Keratinocyte (primary cell): ENCODE results near the gene BCL2L11. TPM values are rescaled to one million over a fixed set of nuclear protein-coding genes. Genes with fewer than 3 reads are reported as not detected.

Experiments used
- DNase-seq: peaks from one replicate; pipeline ENCODE4 v3.0.0-alpha.2; 2011; ENCODE audit warnings: low read depth, missing footprints, low spot score
- FAIRE-seq: peaks from 2 replicates; lab custom pipeline; 2011; peaks lifted over from hg19 to GRCh38; lab: Jason Lieb, UNC
- H2AFZ ChIP-seq: 2 replicates; pipeline ENCODE4 v1.6.0; 2012; ENCODE audit warnings: low read length, control low read depth, inconsistent platforms; ENCODE audit not compliant: control insufficient read depth
- H3K27ac ChIP-seq: 2 replicates; pipeline ENCODE4 v1.5.1; 2011; ENCODE audit warnings: low read length; ENCODE audit not compliant: control insufficient read depth, insufficient read depth
- H3K27me3 ChIP-seq: 3 replicates; pipeline ENCODE4 v1.6.0; 2011; ENCODE audit warnings: low read length; ENCODE audit not compliant: control insufficient read depth, insufficient read depth; ENCODE audit errors: extremely low read depth
- H3K36me3 ChIP-seq, 2 experiments: 2 replicates in 1 of 2; 3 replicates in 1 of 2; pipeline ENCODE4 v1.5.1; 2011; ENCODE audit warnings: low read length in 2 of 2, mild to moderate bottlenecking in 1 of 2; ENCODE audit not compliant: control insufficient read depth in 2 of 2, insufficient read depth in 2 of 2; ENCODE audit errors: extremely low read depth in 1 of 2
- H3K4me1 ChIP-seq: 3 replicates; pipeline ENCODE4 v1.5.1; 2011; ENCODE audit warnings: low read length; ENCODE audit not compliant: control insufficient read depth, insufficient read depth; ENCODE audit errors: extremely low read depth
- H3K4me2 ChIP-seq: 3 replicates; pipeline ENCODE4 v1.6.0; 2011; ENCODE audit warnings: low read depth, low read length; ENCODE audit not compliant: control insufficient read depth, insufficient read depth; ENCODE audit errors: extremely low read depth
- H3K4me3 ChIP-seq, 3 experiments: fragments of 200-600 bp in 1 of 3; sonication (generic) in 1 of 3; 2 replicates in 2 of 3; 3 replicates in 1 of 3; pipeline ENCODE4 v1.5.1; 2011 to 2016; ENCODE audit warnings: low read length in 3 of 3, mild to moderate bottlenecking in 3 of 3, control low read depth in 2 of 3, inconsistent platforms in 1 of 3, low read depth in 1 of 3, mixed read lengths in 1 of 3, mixed run types in 1 of 3, moderate library complexity in 1 of 3; ENCODE audit not compliant: control insufficient read depth in 2 of 3, insufficient read depth in 2 of 3; ENCODE audit errors: extremely low read depth in 1 of 3
- H3K79me2 ChIP-seq: 2 replicates; pipeline ENCODE4 v1.6.0; 2012; ENCODE audit warnings: low read length; ENCODE audit not compliant: control insufficient read depth, insufficient read depth
- H3K9ac ChIP-seq: 3 replicates; pipeline ENCODE4 v1.6.0; 2011; ENCODE audit warnings: low read length; ENCODE audit not compliant: control insufficient read depth, insufficient read depth; ENCODE audit errors: extremely low read depth
- H3K9me1 ChIP-seq: 3 replicates; pipeline ENCODE4 v1.6.0; 2011; ENCODE audit warnings: low read length; ENCODE audit not compliant: control insufficient read depth, insufficient read depth; ENCODE audit errors: extremely low read depth
- H3K9me3 ChIP-seq: 2 replicates; pipeline ENCODE4 v1.5.1; 2012; ENCODE audit warnings: low read depth, low read length; ENCODE audit not compliant: control insufficient read depth
- H4K20me1 ChIP-seq: 3 replicates; pipeline ENCODE4 v1.6.0; 2011; ENCODE audit warnings: low read length; ENCODE audit not compliant: control insufficient read depth, insufficient read depth; ENCODE audit errors: extremely low read depth
- CTCF ChIP-seq, 3 experiments: IDR thresholded peaks in 1 of 3; conservative IDR thresholded peaks in 1 of 3; optimal IDR thresholded peaks in 1 of 3; 2 replicates in 2 of 3; 3 replicates in 1 of 3; pipeline versions ENCODE3 to v1.5.1; 2011; ENCODE audit warnings: low read length in 3 of 3, mild to moderate bottlenecking in 3 of 3, moderate library complexity in 2 of 3, control low read depth in 1 of 3, inconsistent platforms in 1 of 3; ENCODE audit not compliant: insufficient read depth in 2 of 3; ENCODE audit errors: extremely low read depth in 1 of 3
- EZH2 ChIP-seq: IDR thresholded peaks from one replicate; pipeline ENCODE4 v1.6.1; 2012; ENCODE audit warnings: inconsistent platforms, mild to moderate bottlenecking, low read length, moderate library complexity
- dilution Hi-C: fragments of 300-500 bp; cut with MboI; formaldehyde crosslinking; loops from one replicate; pipeline ENCODE4 v1.7.0; 2020; ENCODE audit warnings: low sequenced_read_pairs; ENCODE audit not compliant: extremely low pct_ligation_motif_present
- polyA plus RNA-seq, 5 experiments: library from polyadenylated mRNA; depleted of rRNA in 3 of 5; stranded (reverse) in 3 of 5; stranded (forward) in 1 of 5; unstranded in 1 of 5; fragments of >200 nt; gene quantifications; 1 replicate in 1 of 5; 2 replicates in 3 of 5; 3 replicates in 1 of 5; pipeline versions ENCODE4 v1.2.1 to v1.2.3, GENCODE V29; 2011 to 2012; ENCODE audit warnings: missing spikeins in 2 of 5, low read depth in 1 of 5, low replicate concordance in 1 of 5

Gene BCL2L11
- polyA plus RNA-seq, 1 donor (not counting 4 experiments of a cell fraction or from before 2014, with no cell fraction given), result 1.9 TPM

- H4K20me1 ChIP-seq, result no peaks in the 10 kb centered on the region
- no peak for TF ChIP-seq EZH2
- TF ChIP-seq CTCF (optimal IDR thresholded peaks at IDR 0.05 in 1 of 3, IDR thresholded peaks at IDR 0.05 in 1 of 3, conservative IDR thresholded peaks at IDR 0.05 in 1 of 3; ENCODE audit: extremely low read depth in 1 of 3, insufficient read depth in 2 of 3, low read length in 3 of 3), result no peak
- no peaks in the 10 kb centered on the region for H3K9me3 ChIP-seq
- no peaks in the 10 kb centered on the region for H3K27me3 ChIP-seq
- no peak for FAIRE-seq
- H3K36me3 ChIP-seq, result no peaks in the 10 kb centered on the region
- H2AFZ ChIP-seq, result no peak overlapping the region
- H3K9me1 ChIP-seq, result no peaks in the 10 kb centered on the region
- no peaks in the 10 kb centered on the region for H3K79me2 ChIP-seq
- dilution Hi-C loops, result no loop called here
- H3K4me1 ChIP-seq, result peaks cover 18% of the 10 kb centered on the region
- H3K4me3 ChIP-seq, result no peak overlapping the region
- no peak overlapping the region for H3K4me2 ChIP-seq
- DNase-seq, result no peak
- no peak overlapping the region for H3K27ac ChIP-seq
- no peak overlapping the region for H3K9ac ChIP-seq
These were observed 49.2 kb downstream of the BCL2L11 start for GRCh38 chr2:111169924-111170323.

GRCh38 chr2:111171337-111171930, 50.7 kb downstream of the BCL2L11 start:
- Histone ChIP-seq H3K9ac (no peak overlapping the region), H3K27me3 (no peaks in the 10 kb centered on the region), H3K79me2 (no peaks in the 10 kb centered on the region), H3K9me3 (no peaks in the 10 kb centered on the region), H3K4me1 (peaks cover 18% of the 10 kb centered on the region), H2AFZ (no peak overlapping the region), H3K36me3 (no peaks in the 10 kb centered on the region), H4K20me1 (no peaks in the 10 kb centered on the region), H3K9me1 (no peaks in the 10 kb centered on the region), H3K27ac (no peak overlapping the region), H3K4me3 (no peak overlapping the region), H3K4me2 (no peak overlapping the region)
- dilution Hi-C loops, result no loop called here
- TF ChIP-seq CTCF (optimal IDR thresholded peaks at IDR 0.05 in 1 of 3, IDR thresholded peaks at IDR 0.05 in 1 of 3, conservative IDR thresholded peaks at IDR 0.05 in 1 of 3; ENCODE audit: extremely low read depth in 1 of 3, insufficient read depth in 2 of 3, low read length in 3 of 3) (no peak), EZH2 (no peak)
- peak; percentile 9 for FAIRE-seq
- no peak for DNase-seq
